Epithelial cell of proximal tubule (primary cell): ENCODE data around the gene ZNF532. TPM values are rescaled to one million over a fixed set of nuclear protein-coding genes. Genes with fewer than 3 reads are reported as not detected.

Source experiments
- DNase-seq: peaks from one replicate; pipeline ENCODE4 v3.0.0-alpha.2; 2011; ENCODE audit warnings: low read depth
- H3K4me3 ChIP-seq: 2 replicates; pipeline ENCODE4 v1.5.1; 2011; ENCODE audit warnings: low read depth, mild to moderate bottlenecking, low read length
- total RNA-seq: library from RNA; depleted of rRNA; stranded (reverse); fragments of >200 nt; gene quantifications from 2 replicates; pipeline ENCODE4 v1.2.3, GENCODE V29; 2015
- TF ChIP-seq, protein P1 (sequence below): conservative IDR thresholded peaks from 2 replicates; pipeline ENCODE4 v1.5.1; 2012; ENCODE audit warnings: low read depth, mild to moderate bottlenecking, low read length

The ZNF532 gene
- total RNA-seq, 1 donor from 2014 or later = 70.2 TPM

DNA sequence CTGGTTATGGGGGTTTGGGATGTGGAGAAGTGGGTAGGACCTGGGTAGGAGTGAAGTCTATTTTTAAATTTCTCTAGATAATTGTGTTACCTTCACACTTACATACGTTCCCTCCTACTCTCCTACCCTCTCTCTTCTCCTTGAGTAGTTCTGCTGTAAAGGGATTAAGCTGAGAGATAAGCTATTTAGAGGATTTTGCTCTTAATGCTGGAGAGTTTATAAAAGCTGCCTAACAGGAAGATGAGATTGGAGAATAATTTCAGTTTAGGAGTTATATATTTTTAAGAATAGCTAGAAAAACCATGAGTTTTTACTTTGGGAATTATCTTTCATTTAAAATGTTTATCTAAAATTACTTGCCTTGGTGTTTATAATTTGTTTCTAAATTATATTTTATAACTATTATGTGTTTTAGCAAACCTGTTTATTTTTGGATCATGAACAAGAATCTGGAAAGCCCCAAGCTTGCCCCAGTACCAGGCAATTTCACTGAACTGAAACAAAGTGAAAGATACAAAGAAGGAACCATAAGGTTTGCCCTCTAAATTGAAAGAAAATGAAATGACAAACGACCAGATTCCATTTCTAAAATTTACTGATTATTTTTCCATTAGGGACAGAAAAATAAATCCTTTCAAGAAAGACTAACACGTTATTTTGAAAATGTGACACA is 101.5 kb downstream of the ZNF532 start:
- TF ChIP-seq, protein P1, sequence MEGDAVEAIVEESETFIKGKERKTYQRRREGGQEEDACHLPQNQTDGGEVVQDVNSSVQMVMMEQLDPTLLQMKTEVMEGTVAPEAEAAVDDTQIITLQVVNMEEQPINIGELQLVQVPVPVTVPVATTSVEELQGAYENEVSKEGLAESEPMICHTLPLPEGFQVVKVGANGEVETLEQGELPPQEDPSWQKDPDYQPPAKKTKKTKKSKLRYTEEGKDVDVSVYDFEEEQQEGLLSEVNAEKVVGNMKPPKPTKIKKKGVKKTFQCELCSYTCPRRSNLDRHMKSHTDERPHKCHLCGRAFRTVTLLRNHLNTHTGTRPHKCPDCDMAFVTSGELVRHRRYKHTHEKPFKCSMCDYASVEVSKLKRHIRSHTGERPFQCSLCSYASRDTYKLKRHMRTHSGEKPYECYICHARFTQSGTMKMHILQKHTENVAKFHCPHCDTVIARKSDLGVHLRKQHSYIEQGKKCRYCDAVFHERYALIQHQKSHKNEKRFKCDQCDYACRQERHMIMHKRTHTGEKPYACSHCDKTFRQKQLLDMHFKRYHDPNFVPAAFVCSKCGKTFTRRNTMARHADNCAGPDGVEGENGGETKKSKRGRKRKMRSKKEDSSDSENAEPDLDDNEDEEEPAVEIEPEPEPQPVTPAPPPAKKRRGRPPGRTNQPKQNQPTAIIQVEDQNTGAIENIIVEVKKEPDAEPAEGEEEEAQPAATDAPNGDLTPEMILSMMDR = no peak
- no peak overlapping the region for H3K4me3 ChIP-seq
- no peak for DNase-seq

DNA sequence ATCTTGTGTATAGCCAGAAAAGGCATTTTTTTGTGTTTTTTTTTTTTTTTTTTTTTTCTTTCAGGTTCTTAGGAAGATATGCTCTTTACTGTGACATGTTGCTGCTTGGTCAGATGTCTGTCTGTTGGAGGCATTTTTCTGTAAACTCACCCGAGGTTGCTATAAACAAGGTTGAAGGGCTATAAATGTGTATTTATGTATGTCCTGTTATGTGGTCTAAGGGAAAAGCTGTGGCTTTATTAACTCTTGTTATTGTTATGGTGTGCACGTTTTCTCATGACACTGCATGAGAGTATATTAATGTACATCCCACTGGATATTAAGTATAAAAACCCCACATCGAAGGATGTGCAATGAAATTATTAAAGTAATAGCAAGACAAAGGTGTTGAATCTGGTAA is 102.0 kb downstream of the ZNF532 start:
- H3K4me3 ChIP-seq = no peak overlapping the region
- TF ChIP-seq, protein P1 = no peak
- no peak for DNase-seq

DNA sequence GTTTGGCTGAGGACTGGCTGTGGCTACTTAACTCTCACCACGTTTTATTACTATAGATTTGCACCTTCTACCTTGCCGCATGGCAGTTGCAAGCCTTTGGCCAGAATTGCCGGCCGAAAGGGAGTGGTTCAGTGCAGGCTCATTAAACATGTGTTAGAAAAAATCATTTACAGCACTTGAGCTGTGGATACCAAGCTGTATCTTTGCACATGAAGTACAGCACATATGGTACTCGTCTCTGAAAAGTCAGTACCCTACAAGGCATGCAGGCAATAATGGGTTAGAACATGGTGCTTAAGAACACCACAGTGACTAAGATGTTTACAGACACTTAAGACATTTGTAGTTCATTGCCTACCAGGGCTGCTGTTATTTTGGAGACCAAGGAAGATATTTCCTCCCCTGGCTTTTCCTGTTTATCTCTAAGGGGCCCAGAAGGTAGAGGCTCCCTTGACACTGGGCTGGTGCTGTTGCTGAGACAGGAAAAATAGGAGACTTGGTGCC is 103.1 kb downstream of the ZNF532 start:
- no peak for DNase-seq
- no peak overlapping the region for H3K4me3 ChIP-seq
- TF ChIP-seq, protein P1 = no peak

DNA sequence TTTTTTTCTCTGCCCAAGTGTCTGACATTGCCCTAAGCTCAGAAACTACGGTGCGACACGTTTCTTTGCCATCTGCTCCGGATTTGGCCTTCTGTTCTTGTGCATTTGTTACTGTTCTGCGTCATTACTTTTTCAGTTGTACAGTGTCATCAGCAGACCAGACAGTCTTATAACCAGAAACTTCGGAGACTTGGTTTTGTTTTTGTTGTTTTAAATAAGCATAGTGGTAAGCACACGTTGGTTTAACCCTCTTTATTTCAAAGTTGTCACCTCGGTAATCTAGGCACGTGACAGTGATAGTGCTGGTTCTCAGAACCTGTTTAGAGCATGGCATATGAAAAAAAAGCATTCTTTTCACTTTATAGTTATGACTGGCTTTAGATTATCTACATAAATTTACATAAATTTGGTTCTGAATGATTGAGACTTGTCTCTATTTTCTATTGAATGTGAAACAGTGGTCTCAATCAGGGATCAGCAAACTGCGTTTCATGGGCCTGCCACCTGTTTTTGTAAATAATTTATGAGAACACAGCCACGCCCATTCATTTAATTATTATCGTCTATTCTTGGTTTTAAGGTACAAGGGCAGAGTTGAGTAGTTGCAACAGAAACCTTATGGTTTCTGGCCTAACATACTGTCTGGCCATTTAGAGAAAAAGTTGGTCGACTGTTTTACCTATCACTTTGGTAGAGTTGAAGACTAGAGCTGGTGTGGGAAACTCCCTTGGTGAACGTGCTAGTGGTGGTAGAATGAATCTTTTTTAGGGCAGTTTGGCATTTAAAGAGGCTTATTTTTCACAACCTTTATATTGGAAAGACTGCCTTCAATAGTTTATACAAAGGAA is 106.5 kb downstream of the ZNF532 start:
- no peak overlapping the region for H3K4me3 ChIP-seq
- TF ChIP-seq, protein P1 = no peak
- DNase-seq = no peak

DNA sequence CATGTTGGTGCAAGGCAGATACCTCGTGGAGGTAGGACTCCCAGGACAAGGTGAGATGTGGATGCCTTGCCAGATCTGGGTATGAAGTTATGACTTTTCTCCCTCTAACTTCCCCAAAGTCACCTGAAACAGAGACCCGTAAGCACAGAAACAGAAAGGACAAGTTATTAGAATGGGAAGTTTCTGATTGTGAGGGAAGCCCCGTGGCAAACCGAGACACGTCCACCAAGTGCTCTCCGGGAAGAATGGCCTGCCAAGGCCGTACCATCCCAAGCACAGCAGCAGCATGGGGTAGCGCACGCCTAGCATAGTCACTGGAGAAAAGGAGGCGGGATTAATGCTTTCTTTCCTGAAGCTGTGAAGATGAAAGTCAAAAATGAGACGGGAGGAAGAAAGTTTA is 110.6 kb downstream of the ZNF532 start:
- TF ChIP-seq, protein P1 = no peak

DNA sequence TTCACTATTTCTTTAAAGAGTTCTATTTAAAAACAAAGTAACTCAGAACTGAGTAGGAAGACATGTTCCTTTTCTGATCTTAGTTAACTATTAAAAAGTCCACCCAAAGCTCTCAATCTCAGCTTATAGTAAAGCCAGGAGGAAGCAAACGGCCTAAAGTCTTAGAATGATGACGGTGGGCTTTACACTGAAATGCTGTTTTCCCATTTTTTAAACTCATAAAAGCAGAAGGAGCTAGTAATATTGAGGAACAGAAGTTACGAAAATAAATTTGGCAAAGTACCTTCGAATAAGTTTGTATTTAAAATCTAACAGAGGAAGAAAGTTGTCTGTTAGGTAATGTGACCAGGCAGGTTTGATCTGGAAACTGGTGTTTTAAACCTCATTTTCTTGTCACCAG is 111.1 kb downstream of the ZNF532 start:
- H3K4me3 ChIP-seq = no peak overlapping the region
- TF ChIP-seq, protein P1 = no peak
- no peak for DNase-seq

More for the DNA sequence above, 110.6 kb downstream of the ZNF532 start:
- no peak overlapping the region for H3K4me3 ChIP-seq
- DNase-seq = no peak
